Endothelial cell of hepatic sinusoid (primary cell): ENCODE data around the gene TNIK.

Experiments used
- in situ Hi-C: cut with HindIII; loops from 2 replicates; pipeline ENCODE4 v1.10.0; 2017; ENCODE audit warnings: low sequenced_read_pairs

Gene TNIK

DNA sequence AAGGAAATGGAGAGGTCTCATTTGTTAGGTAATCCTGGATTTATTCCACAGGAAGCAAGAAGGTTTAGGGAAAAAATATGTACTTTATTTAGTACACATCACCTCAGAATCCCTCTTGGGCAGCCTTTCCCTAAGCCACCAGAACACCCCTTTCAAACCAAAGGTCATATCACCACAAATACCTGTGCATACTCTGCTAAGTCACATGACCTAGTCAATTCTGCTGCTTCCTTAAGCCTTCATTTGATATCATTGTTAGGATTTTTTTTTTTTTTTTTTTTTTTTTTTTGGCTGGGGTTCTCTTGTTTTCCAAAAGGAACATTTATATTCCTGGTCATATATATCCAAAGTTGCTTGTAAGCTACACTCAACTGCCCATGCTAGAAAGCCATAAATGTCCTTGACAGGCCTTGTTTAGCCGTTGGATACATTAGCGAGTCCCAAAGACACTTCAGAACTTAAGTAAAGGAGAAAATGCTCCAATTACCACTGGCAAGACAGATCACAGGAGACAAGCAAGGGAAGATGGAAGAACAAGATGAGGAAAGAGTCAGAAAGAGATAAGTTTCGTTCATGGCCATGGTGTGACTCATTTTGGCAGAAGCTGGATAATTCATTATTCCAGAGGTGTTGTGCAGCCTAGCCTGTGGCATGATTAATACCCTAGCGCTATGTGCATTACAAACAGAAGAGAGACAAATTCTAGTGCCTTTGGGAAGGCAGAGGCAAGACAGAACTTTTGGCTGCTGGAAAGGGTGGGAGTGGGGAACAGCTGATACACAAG is 278.1 kb downstream of the TNIK start:
- in situ Hi-C loops: loop anchor here (10.0 kb wide), 1 partner anchor 373 kb away; no protein-coding TSS in a partner anchor

- in situ Hi-C loops: no loop called here
These were observed 281.5 kb downstream of the TNIK start for GRCh38 chr3:171178714-171179113.

- in situ Hi-C loops: no loop called here
These were observed 282.7 kb downstream of the TNIK start for GRCh38 chr3:171177553-171177952.

DNA sequence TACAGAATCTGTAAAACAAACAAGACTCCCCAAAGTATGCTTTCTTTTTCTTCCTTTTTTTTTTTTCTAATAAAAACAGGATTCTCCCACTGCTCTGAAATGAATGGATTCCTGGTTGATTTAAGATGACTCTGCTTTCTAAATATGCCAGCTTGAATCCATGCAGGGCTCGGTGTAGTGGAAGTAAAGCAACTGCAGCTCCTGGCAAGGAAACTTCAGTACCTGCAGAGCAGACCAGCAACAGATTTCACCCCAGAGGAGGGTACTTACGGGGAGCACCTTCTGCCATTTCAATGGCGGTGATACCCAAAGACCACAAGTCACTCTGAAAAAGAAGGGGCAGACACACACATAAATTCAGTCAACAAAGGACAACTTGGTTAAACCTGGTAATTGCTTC is 283.1 kb downstream of the TNIK start:
- in situ Hi-C loops: no loop called here

- in situ Hi-C loops: no loop called here
These were observed 283.8 kb downstream of the TNIK start for GRCh38 chr3:171176244-171176933.

DNA sequence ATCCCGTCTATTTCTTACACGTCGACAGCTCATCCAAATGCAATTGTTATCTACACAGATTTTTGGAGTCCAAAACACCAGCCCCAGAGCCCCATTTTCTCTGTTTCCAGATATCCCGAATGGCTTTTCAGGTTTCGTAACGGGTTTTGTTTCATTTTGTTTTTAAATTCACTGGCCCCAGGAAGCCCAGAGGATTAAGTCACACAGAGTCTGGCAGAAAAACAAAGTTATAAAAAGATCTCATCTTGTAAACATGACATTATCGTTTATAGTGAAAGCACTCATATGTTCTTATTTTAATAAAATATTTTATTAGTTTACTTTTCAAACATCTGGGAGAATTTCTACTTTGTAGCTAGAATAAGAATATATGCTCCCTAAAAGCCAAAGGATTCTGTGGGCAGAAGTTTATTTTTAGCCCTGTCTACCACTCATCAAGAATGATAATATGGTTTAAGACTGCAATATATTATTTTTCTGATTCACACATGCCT is 284.4 kb downstream of the TNIK start:
- in situ Hi-C loops: no loop called here

DNA sequence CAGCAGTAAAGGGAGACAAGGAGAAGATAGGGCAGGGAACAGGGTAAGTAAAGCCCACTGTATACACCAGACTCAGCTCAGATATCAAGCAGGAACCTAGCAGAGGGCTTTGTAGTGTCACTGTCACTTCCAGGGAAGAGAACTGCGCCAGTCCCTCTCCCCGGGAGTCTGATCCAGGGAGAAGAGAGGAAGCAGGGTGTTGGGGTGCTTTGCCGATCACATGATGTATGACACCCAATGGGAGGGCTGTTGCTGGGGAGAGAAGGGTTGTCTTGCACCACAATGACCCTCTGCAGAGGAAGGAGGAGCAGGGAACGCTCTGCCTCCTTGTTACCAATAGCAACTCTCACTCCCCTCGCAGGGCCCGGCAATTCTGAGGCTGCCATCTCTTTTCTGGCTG is 286.5 kb downstream of the TNIK start:
- in situ Hi-C loops: no loop called here

GRCh38 chr3:171172070-171172469 is 288.1 kb downstream of the TNIK start:
- in situ Hi-C loops: no loop called here

DNA sequence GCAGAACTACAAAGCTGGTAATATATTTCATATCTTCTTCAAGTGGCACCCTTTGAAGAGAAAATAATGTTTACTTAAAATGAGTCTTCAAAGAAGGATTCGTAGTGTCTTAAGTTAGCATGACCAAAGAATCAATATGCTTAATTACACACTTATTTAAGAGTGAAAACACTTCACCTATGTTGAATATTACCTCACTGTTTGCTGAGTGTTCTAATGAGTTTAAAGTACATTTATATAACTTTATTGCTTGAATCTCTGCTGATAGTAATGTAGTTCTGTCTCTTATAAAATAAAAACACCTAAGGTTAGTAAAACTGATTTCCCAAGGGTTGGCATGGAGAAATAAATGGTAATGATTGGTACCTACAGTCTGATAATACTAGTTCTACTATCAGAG is 290.3 kb downstream of the TNIK start:
- in situ Hi-C loops: loop anchor here (5.0 kb wide), 3 partner anchors 43 to 292 kb away; partner anchors contain the start of gene TNIK

GRCh38 chr3:171169443-171169842 is 290.8 kb downstream of the TNIK start:
- in situ Hi-C loops: loop anchor here (5.0 kb wide), 3 partner anchors 42 to 293 kb away; partner anchors contain the start of gene TNIK

DNA sequence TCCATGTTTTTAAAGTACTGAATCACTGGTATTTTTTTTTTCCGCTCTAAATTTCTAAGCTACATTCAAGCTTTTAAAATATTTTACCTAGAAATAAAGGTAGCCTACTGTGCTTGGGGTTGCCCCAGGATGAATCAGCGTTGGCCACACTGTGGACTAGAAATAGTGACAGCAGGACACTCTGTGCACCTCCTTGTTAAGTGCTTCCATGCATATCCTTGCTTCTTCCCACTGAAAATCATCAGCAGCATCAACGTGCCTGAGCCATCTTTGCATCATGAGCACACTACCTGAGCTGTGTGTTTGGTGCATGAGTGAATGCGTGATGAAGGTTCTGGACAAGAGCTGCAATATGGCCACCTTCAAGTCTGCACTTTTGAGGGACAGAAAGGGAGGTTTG is 291.7 kb downstream of the TNIK start:
- in situ Hi-C loops: loop anchor here (5.0 kb wide), 3 partner anchors 41 to 294 kb away; partner anchors contain the start of gene TNIK

DNA sequence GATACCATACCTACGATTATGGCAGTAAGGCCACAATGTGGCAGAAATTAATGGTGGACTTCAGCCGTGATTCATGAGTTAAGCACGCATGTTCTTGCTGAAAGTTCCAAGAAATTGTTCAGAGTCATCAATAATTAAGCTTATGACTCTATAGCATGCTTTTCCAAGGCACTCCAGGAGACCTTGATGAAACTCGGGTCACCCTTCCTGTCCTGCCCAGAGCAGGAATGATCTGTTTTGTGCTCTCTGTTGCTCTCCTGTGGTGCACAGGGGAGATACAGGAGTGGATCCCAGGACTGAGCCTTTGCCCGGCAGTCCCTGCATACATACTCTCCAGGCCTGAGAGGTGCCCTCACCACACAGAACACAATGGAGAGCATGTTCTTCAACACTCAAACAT is 292.1 kb downstream of the TNIK start:
- in situ Hi-C loops: loop anchor here (5.0 kb wide), 3 partner anchors 41 to 294 kb away; partner anchors contain the start of gene TNIK

DNA sequence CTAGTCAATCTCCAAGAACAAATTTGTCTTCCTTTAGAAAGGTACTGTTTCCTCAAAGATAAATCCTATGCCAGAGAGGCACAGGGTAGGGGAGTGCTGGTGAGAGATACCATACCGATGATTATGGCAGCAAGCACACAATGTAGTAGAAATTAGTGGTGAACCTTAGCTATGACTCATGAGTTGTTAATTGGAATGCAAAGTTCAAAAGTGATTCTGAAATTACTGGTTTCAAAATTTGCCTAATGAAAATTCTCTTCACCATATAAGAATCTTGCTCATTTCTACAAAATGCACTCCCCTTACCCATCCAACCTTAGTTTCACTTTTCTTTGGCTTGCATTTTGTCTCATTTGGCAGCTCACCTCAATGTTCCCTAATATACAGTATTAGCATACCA is 294.2 kb downstream of the TNIK start:
- in situ Hi-C loops: loop anchor here (5.0 kb wide), 3 partner anchors 39 to 296 kb away; partner anchors contain the start of gene TNIK

- in situ Hi-C loops: loop anchor here (5.0 kb wide), 3 partner anchors 38 to 297 kb away; partner anchors contain the start of gene TNIK
These were observed 294.7 kb downstream of the TNIK start for GRCh38 chr3:171165499-171165921.

- in situ Hi-C loops: no loop called here
These were observed 296.1 kb downstream of the TNIK start for GRCh38 chr3:171164067-171164465.

DNA sequence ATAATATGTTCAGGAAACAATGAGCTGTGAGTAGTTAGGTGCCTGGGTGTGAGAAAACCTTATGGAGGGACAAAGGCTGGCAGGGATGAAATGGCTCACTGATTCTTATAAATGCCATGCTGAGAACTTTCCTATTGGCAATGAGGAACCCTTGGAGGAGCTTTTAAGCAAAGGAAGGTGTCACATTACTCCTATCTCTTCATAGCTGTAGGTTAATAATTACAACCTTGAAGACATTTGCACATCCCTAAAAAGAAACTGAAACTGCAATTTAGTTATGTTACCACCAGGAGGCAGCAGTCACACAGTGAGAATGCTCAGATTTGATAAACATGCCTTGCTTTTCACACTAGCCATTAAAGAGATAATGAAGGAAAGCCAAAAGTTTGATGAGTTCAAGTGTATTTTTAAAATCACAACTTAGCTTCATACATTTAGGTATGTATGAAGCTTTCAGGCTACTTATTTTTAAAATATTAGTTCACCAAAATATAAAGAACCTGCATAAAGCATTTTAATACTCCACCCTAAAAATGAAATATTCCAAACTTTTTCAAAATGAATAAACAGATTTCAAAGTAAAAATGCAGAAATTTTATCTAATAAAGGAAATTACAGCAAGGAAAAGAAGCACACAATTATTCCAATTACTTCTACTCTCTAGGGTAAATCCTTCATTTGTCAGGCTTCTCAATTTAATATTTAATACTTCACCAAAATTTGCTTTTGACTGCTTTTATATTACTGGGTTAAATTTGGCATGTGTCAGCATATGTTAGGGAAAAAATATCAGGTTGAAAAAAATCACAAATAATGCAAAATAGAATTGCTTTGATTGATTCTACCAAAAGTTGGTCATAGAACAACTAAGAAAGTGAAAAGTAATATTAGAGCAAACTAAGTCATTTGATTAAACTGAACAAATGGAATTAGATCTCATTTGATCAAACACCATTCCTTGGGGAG is 296.8 kb downstream of the TNIK start:
- in situ Hi-C loops: no loop called here

DNA sequence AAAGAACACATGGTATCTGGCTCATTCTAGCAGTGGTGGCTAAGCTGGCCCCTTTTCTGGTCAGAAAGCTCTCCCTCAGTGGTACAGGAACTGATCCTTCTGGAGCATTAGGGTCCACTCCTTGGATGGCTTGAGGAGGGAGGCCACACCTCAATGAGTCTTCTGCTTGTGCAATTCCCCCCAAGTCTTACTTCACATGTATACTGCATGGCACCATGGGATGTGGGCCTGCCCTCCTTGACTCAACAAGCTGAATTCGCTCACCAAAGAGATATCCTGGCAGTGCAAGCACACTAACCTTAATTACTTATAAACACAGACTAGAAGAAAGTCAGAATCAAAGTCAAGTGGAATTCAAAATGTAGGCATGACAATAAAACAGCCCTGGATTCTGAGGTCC is 299.9 kb downstream of the TNIK start:
- in situ Hi-C loops: no loop called here

- in situ Hi-C loops: no loop called here
These were observed 300.4 kb downstream of the TNIK start for GRCh38 chr3:171159822-171160157.

DNA sequence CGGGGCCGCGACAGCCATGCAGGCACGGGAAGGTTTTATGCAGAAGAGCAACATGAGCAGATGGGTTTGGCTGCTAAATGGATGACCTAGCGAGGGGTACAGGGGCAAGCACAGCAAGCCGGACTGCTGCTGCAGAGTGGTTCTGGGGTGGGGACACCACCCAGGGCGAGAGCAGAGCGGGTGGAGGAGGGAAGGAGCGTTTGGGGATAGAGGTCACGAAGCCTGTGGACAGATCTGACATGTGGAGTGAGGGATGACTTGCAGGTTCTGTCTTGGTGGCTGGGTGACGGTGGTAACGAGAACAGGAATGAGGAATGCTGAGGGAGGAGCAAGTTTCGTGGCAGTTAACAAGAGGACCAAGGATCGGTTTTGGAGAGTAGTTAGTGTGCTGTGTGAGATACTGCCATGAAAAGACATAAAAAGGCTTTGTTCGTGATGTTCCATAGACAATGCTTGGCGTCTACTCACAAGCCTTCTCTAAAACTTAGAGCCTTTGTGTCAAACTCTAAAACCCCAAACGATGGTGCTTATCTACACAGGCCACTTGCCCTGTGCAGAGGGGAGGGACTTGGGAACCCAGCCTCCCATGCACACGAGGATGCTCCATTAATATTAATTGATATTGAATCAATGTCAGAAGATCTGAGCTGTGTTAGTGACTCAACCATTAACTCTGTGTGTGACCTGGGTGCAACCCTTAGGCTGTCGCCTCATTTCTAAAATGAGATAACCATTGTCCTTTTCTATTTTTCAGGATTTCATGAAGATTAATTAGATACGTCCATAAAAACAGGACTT is 301.0 kb downstream of the TNIK start:
- in situ Hi-C loops: no loop called here

- in situ Hi-C loops: no loop called here
These were observed 302.2 kb downstream of the TNIK start for GRCh38 chr3:171157980-171158379.
